ES-I3 (cell line): ENCODE results near the gene TBC1D28.
"Not testable (repeated sequence)": the region's sequence is repeated elsewhere in the genome, so short reads cannot be mapped to it uniquely, and the experiment has no call there.

Source experiments
- H3K36me3 ChIP-seq: 2 replicates; pipeline ENCODE4 v1.6.1; 2013; ENCODE audit warnings: mild to moderate bottlenecking, low read length, control low read depth, moderate library complexity; ENCODE audit not compliant: insufficient read depth
- H3K4me1 ChIP-seq: 2 replicates; pipeline ENCODE4 v1.6.1; 2013; ENCODE audit warnings: mild to moderate bottlenecking, control low read depth, low read length; ENCODE audit not compliant: insufficient read depth
- H3K9ac ChIP-seq: 2 replicates; pipeline ENCODE4 v1.6.1; 2013; ENCODE audit warnings: low read depth, mild to moderate bottlenecking, low read length, moderate library complexity
- H3K9me3 ChIP-seq: 2 replicates; pipeline ENCODE4 v1.6.1; 2013; ENCODE audit warnings: mild to moderate bottlenecking, low read length, moderate library complexity; ENCODE audit not compliant: control insufficient read depth, insufficient read depth

Gene TBC1D28

DNA sequence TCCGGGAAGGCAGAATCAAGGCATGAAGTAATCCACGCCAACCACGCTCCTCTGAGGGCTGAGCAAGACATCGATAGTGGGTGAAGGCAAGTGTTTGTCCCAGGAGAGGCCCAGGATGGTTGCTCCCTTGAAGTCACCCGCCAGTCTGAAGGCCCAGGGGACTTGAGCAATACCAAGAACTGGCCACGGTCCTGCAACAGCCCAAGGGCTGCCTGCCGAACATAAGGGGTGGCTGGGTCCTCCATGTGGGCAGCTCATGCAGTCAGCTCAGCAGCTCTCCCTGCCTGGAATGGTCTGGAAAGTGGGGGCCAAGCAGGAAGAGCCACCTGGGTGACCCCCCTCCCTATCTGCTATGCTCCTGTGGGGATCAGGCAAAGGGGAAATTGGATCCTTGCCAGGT, 8.4 kb downstream of the TBC1D28 start:
- not testable (repeated sequence) for H3K4me1 ChIP-seq, H3K9ac ChIP-seq, H3K9me3 ChIP-seq, H3K36me3 ChIP-seq

DNA sequence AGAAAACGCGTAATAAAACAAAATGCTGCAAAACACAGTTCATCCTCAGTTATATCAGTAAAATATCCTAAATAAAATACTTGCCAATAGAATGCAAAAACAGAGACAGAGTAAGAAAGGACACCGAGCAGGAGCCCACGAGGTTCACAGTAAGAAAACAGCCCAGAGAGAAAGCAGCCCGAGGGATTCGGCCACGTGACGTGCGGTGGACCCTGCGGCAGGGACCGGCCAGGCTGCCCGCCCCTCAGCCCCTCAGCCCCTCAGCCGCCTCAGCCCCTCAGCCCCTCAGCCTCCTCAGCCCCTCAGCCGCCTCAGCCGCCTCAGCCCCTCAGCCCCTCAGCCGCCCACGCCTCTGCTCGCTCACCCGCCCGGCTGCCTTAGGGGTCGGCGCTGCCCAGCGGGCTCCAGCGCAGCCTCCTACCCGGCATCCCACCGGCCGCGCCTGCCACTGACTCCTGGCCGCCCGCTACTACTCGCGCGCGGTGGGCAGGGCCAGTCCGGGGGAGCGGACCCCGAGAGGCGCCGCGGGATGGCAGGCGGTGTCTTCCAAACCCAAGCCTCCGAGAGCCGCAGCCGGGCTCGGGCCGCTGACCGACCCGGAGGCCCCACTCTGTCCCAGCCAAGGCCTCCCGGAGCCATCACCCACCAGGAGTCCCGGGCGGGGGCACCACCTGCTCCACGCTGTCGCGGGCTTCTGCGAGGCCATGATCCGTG, 9.5 kb downstream of the TBC1D28 start:
- H3K9ac ChIP-seq: peak overlapping the region; percentile 20; the same call in 1 of the 2 replicates
- not testable (repeated sequence) for H3K4me1 ChIP-seq, H3K9me3 ChIP-seq, H3K36me3 ChIP-seq

DNA sequence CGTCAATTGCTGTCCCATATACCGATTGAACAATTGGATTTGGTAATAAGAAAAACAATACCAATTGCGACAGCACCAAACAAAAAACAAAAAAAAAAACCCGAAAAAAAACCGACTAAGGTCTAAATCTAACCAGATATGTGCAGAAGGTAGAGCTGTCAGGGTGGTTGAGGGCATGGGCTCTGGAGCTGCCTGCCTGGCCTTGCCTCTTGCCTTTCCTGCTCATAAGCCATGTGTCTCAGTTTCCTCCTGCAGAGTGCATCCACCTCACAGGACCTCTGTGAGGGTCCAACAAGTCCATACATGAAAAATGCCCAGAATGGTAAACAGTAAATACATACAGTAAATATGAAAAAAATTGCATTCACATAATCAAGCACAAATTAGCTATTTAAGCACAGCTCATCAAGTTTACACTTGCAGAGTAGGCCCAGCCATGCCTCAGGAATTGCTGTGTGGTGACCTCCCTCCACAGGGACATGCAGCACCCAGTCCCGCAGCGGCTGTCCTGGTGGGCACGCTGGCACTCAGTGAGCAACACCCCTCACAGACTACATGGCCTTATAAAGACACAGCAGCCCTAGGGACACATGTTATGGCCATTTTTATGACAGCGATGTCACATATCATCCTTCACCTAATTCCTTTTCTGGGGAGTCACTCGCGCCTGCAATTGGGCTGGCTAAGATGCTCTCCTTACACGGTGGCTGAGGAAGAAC, 17.9 kb downstream of the TBC1D28 start:
- Histone ChIP-seq H3K9ac (no peak overlapping the region), H3K36me3 (no peaks in the 10 kb centered on the region)

DNA sequence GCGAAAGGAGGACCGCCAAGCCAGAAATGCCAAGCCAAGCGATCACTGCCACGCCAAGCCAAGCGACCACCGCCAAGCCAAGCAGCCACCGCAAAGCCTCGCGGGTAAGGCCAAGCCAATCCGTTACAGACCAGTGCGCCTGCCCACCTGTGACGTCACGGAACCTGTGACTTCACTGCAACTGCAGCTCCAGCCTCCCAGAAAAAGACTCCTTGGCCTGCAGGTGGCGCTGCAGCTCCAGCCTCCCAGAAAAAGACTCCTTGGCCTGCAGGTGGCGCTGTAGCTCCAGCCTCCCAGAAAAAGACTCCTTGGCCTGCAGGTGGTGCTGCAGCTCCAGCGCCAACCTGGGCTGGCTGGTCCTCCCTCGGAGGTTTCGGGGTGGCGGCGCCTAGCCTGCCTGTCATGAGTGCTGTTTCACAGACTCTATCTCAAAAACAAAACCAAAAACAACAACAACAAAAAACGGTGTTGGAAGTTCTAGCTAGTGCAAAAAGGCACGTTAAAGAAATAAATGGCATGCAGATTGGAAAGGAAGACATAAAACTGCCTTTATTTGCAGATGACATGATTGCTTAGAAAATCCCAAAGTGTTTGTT, 18.6 kb downstream of the TBC1D28 start:
- H3K9me3 ChIP-seq, H3K4me1 ChIP-seq, H3K36me3 ChIP-seq, H3K9ac ChIP-seq: not testable (repeated sequence)

More for the DNA sequence above, 17.9 kb downstream of the TBC1D28 start:
- Histone ChIP-seq H3K9me3 (peaks cover 9% of the 10 kb centered on the region), H3K4me1 (no peaks in the 10 kb centered on the region)

DNA sequence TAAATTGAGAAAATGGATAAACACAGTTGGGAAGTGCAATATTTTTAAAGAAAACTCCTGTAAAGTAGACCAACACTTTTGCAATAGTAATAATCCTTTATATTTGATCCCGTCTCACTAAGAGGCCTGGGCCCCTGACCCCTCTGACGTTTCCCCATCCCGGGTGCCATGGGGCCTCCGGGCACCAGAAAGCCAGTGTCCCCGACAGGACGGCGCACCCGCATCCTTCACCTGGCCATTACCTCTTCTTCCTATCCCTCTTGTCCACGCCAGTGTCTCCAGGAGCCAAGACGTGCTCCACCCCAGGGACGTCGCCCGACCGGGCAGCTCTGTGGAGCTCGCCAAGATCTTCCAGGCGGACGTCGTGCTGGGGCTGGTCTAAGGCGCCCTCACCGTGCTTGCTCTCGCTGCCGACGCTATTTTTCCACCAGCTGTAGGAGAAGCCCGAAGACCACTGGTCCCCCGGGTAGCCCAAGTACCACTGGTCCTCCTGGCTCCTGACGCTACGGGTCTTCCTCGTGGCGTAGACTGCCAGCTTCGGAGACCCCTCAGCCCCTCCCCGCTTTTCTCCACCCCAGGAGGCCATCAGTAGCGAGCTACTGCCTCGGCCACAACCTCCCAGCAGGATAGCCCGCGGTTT, 19.2 kb downstream of the TBC1D28 start:
- H3K4me1 ChIP-seq, H3K9me3 ChIP-seq, H3K9ac ChIP-seq, H3K36me3 ChIP-seq: not testable (repeated sequence)

DNA sequence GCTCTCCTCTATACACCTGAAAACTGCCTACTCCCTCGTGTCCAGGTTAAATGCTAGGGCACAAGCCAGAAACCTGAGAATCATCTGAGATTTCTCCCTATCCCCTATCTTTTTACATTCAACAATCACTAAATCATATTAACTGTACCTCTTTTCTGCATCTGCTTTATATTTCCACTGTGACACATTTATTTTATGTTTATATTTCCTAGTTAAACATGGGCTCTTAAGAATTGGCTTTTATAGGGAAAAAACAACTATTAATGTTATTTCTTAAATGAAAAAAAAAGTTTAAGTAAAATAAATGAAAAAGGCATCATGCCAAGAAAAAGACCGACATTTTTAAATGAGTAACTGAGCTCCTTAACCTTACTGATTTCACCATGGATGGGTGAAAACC, 26.6 kb downstream of the TBC1D28 start:
- H3K4me1 ChIP-seq, H3K9ac ChIP-seq, H3K36me3 ChIP-seq, H3K9me3 ChIP-seq: not testable (repeated sequence)

DNA sequence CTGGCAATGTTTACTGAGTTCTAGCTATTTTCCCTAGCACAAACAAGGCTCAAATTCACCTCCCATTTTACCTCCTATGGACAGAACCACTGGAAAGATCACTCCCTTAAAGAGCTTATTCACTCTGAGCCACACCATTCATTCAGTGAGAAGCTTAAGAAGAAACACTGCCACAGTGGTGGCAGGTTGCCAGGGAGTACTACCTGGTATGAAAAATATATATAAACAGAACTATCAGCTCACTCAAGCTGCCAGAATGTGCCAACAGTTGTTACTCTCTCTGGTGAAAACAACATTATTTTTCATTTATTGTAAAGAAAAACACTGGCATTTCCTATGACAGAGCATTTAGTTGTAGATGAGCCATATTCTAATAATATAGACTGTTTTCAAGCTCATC, 31.2 kb downstream of the TBC1D28 start:
- not testable (repeated sequence) for H3K9me3 ChIP-seq, H3K36me3 ChIP-seq, H3K4me1 ChIP-seq, H3K9ac ChIP-seq

DNA sequence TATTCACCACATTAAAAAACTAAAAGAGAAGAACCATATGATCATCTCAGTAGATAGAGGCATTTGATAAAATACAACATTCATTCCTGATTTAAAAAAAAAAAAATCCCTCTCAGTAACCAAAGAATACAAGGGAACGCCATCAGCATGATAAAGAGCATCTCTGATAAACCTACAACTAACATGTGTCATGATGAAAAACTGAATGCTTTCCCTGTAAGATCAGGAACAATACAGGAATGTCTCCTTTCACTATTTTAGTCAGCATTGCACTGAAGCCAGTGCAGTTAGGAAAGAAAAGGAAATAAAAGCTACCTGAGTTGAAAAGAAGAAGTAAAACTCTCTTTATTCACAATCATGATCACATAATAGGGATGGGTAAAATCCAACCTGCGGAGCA, 51.1 kb downstream of the TBC1D28 start:
- H3K9me3 ChIP-seq, H3K36me3 ChIP-seq, H3K9ac ChIP-seq, H3K4me1 ChIP-seq: not testable (repeated sequence)
